Upper lobe of right lung (tissue), 1 donor: ENCODE data around the gene MTAP. TPM values are rescaled to one million over a fixed set of nuclear protein-coding genes. Genes with fewer than 3 reads are reported as not detected.

ENCODE experiments used
- ATAC-seq: fragments of 200-7000 bp; cut with Tn5 transposase; one replicate; pipeline ENCODE4 v1.9.1; 2020; ENCODE audit warnings: mild to moderate bottlenecking, moderate library complexity
- DNase-seq: peaks from one replicate; pipeline ENCODE4 v3.0.0-alpha.2; 2020
- H3K27ac ChIP-seq: fragments of 200-600 bp; one replicate; pipeline ENCODE4 v1.8.0; 2022
- H3K27me3 ChIP-seq: fragments of 200-600 bp; one replicate; pipeline ENCODE4 v1.8.0; 2022; ENCODE audit warnings: mild to moderate bottlenecking
- H3K36me3 ChIP-seq: fragments of 200-600 bp; one replicate; pipeline ENCODE4 v1.8.0; 2022
- H3K4me1 ChIP-seq: fragments of 200-600 bp; one replicate; pipeline ENCODE4 v1.8.0; 2022
- H3K4me3 ChIP-seq: fragments of 200-600 bp; one replicate; pipeline ENCODE4 v1.8.0; 2022; ENCODE audit warnings: mild to moderate bottlenecking
- H3K9me3 ChIP-seq: fragments of 200-600 bp; one replicate; pipeline ENCODE4 v1.8.0; 2022
- intact Hi-C: fragments of 100-400 bp; cut with DNase I; formaldehyde crosslinking; loops from one replicate; pipeline ENCODE4 v1.11.0; 2022
- total RNA-seq: library from RNA; stranded (reverse); fragmentation: NEBNext Ultra II Directional; extraction: Animal tissue kit (Norgen Biotek cat#: 25700); gene quantifications from one replicate; pipeline ENCODE4 v1.2.1, GENCODE V29; 2021
- TF ChIP-seq, protein P1 (sequence below): fragments of 200-600 bp; IDR thresholded peaks from one replicate; pipeline ENCODE4 v1.8.0; 2022; ENCODE audit warnings: antibody characterized with exemption
- donor health status: DM: no; HTN: yes; CAD: no; lungs with severe emphysema.

MTAP gene
- total RNA-seq, 1 donor from 2014 or later: 40.6 TPM

GRCh38 chr9:21804791-21805190, 2.4 kb downstream of the MTAP start:
- Histone ChIP-seq H3K9me3 (no peaks in the 10 kb centered on the region), H3K27ac (no peak overlapping the region), H3K4me1 (peaks cover 15% of the 10 kb centered on the region), H3K36me3 (peaks cover 12% of the 10 kb centered on the region), H3K27me3 (no peaks in the 10 kb centered on the region), H3K4me3 (no peak overlapping the region)
- ATAC-seq (no peak), DNase-seq (no peak)
- TF ChIP-seq, protein P1, sequence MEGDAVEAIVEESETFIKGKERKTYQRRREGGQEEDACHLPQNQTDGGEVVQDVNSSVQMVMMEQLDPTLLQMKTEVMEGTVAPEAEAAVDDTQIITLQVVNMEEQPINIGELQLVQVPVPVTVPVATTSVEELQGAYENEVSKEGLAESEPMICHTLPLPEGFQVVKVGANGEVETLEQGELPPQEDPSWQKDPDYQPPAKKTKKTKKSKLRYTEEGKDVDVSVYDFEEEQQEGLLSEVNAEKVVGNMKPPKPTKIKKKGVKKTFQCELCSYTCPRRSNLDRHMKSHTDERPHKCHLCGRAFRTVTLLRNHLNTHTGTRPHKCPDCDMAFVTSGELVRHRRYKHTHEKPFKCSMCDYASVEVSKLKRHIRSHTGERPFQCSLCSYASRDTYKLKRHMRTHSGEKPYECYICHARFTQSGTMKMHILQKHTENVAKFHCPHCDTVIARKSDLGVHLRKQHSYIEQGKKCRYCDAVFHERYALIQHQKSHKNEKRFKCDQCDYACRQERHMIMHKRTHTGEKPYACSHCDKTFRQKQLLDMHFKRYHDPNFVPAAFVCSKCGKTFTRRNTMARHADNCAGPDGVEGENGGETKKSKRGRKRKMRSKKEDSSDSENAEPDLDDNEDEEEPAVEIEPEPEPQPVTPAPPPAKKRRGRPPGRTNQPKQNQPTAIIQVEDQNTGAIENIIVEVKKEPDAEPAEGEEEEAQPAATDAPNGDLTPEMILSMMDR: no peak
- intact Hi-C loops: no loop called here

GRCh38 chr9:21806644-21807043, 4.2 kb downstream of the MTAP start:
- peaks cover 15% of the 10 kb centered on the region for H3K4me1 ChIP-seq
- ATAC-seq: no peak

GRCh38 chr9:21810388-21810787, 8.0 kb downstream of the MTAP start:
- DNase-seq: no peak
- H3K27ac ChIP-seq: no peak overlapping the region

More at GRCh38 chr9:21806644-21807043, 4.2 kb downstream of the MTAP start:
- no peak overlapping the region for H3K4me3 ChIP-seq
- intact Hi-C loops: no loop called here
- no peaks in the 10 kb centered on the region for H3K27me3 ChIP-seq
- peaks cover 25% of the 10 kb centered on the region for H3K36me3 ChIP-seq
- no peak for DNase-seq
- no peaks in the 10 kb centered on the region for H3K9me3 ChIP-seq
- H3K27ac ChIP-seq: no peak overlapping the region
- TF ChIP-seq, protein P1: no peak

GRCh38 chr9:21810881-21811280, 8.4 kb downstream of the MTAP start:
- no peaks in the 10 kb centered on the region for H3K27me3 ChIP-seq
- ATAC-seq (no peak), DNase-seq (no peak)
- peaks cover 11% of the 10 kb centered on the region for H3K4me1 ChIP-seq
- no peak overlapping the region for H3K27ac ChIP-seq
- no peaks in the 10 kb centered on the region for H3K9me3 ChIP-seq
- TF ChIP-seq, protein P1: no peak
- peaks cover 40% of the 10 kb centered on the region for H3K36me3 ChIP-seq
- intact Hi-C loops: loop anchor here (5.0 to 10.0 kb wide), 2 partner anchors 194 to 431 kb away; partner anchors contain the start of gene CDKN2B
- no peak overlapping the region for H3K4me3 ChIP-seq

More at GRCh38 chr9:21810388-21810787, 8.0 kb downstream of the MTAP start:
- TF ChIP-seq, protein P1: no peak
- Histone ChIP-seq H3K27me3 (no peaks in the 10 kb centered on the region), H3K9me3 (no peaks in the 10 kb centered on the region), H3K4me3 (no peak overlapping the region), H3K4me1 (peaks cover 11% of the 10 kb centered on the region), H3K36me3 (peaks cover 35% of the 10 kb centered on the region)
- intact Hi-C loops: loop anchor here (5.0 to 10.0 kb wide), 2 partner anchors 194 to 432 kb away; partner anchors contain the start of gene CDKN2B
- no peak for ATAC-seq

GRCh38 chr9:21811914-21812313, 9.5 kb downstream of the MTAP start:
- TF ChIP-seq, protein P1: no peak
- DNase-seq (no peak), ATAC-seq (no peak)
- Histone ChIP-seq H3K4me1 (peaks cover 11% of the 10 kb centered on the region), H3K27me3 (no peaks in the 10 kb centered on the region), H3K9me3 (no peaks in the 10 kb centered on the region), H3K36me3 (peaks cover 50% of the 10 kb centered on the region), H3K4me3 (no peak overlapping the region), H3K27ac (no peak overlapping the region)
- intact Hi-C loops: loop anchor here (5.0 to 10.0 kb wide), 2 partner anchors 193 to 430 kb away; partner anchors contain the start of gene CDKN2B
